PFSK-1 (cell line): ENCODE measurements around the gene CAPRIN2.

Source experiments
- FOXP2 ChIP-seq: optimal IDR thresholded peaks from 2 replicates; pipeline ENCODE3; 2011; ENCODE audit warnings: borderline replicate concordance, control low read depth, inconsistent platforms; ENCODE audit not compliant: insufficient read depth; ENCODE audit errors: extremely low read length, extremely low read depth
- POLR2AphosphoS5 ChIP-seq: IDR thresholded peaks from 2 replicates; pipeline ENCODE4 v1.6.1; 2012; ENCODE audit warnings: low read depth, mild to moderate bottlenecking, control low read depth, low read length, moderate library complexity
- SIN3A ChIP-seq: IDR thresholded peaks from 2 replicates; pipeline ENCODE4 v1.6.1; 2012; ENCODE audit warnings: mild to moderate bottlenecking, low read length, moderate library complexity, borderline replicate concordance; ENCODE audit not compliant: insufficient read depth
- TAF1 ChIP-seq: IDR thresholded peaks from 2 replicates; pipeline ENCODE4 v1.6.1; 2012; ENCODE audit warnings: low read length, control low read depth, borderline replicate concordance; ENCODE audit not compliant: insufficient read depth

DNA sequence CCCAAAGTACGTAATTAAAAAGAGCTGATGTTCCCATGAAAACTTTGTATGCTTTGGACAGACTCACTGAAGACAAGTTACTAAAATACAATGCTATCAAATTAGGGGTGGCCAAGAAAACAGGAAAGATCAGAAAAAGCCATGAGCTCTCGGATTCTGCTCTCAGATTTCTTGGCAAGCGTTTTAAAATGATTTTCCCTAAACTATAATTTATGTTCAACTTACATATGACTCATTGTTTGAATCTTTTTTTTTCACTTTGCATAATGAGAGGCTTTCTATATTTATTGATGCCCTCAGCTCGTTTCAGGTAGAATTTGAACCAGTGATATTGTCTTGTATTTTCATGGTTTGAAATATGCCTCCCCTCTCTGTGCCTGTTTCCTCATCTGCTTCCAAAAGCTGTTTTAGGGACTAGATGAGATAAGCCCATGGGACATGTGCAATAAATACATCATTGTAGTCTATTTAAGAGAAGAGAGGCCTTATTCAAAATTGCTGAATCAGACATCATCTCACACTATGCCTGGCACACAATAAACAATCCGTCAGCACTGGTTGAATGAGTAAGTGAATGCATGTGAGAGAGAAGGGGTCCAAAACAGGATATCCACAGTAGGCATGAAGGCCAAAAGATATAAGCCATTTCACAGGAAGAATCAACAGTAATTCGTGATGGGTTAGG lies 54.4 kb downstream of the CAPRIN2 start:
- TF ChIP-seq POLR2AphosphoS5, result no peak
- TF ChIP-seq SIN3A, result no peak
- no peak for TF ChIP-seq TAF1
- TF ChIP-seq FOXP2, result no peak
